Measurements from ENCODE around the gene NES.

Gene NES

DNA sequence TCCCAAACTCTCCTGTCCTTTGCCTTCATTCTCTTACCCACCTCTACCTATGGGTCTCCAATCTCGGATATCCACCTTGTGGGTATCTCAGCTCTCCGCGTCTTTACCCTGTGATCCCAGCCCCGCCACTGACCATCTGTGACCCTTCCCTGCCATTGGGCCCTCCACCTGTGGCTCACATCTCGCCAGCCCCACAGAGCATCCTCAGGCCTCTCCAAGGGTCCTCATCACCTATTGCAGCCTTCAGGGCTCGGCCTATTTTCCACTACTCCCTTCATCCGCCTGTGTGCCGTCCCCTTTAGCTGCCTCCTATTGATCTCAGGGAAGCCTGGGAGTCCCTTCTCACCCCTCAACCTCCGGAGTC is 24.2 kb downstream of the NES start:
- DNase-seq (ENCODE audit: low read depth, low spot score): no peak
- CTCF ChIA-PET: interaction anchor here (0.6 to 12.8 kb wide), 6 partner anchors 6 to 268 kb away, joined by 3 to 185 read pairs (median 12); partner anchors contain the start of gene NES
- POLR2A ChIA-PET: no interaction called here
- H3K4me3 ChIP-seq (ENCODE audit: low read depth, low read length): no peak overlapping the region
- TF ChIP-seq, protein P1, sequence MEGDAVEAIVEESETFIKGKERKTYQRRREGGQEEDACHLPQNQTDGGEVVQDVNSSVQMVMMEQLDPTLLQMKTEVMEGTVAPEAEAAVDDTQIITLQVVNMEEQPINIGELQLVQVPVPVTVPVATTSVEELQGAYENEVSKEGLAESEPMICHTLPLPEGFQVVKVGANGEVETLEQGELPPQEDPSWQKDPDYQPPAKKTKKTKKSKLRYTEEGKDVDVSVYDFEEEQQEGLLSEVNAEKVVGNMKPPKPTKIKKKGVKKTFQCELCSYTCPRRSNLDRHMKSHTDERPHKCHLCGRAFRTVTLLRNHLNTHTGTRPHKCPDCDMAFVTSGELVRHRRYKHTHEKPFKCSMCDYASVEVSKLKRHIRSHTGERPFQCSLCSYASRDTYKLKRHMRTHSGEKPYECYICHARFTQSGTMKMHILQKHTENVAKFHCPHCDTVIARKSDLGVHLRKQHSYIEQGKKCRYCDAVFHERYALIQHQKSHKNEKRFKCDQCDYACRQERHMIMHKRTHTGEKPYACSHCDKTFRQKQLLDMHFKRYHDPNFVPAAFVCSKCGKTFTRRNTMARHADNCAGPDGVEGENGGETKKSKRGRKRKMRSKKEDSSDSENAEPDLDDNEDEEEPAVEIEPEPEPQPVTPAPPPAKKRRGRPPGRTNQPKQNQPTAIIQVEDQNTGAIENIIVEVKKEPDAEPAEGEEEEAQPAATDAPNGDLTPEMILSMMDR (IDR thresholded peaks at IDR 0.05; ENCODE audit: insufficient read depth, low read length, missing control alignments): no peak

DNA sequence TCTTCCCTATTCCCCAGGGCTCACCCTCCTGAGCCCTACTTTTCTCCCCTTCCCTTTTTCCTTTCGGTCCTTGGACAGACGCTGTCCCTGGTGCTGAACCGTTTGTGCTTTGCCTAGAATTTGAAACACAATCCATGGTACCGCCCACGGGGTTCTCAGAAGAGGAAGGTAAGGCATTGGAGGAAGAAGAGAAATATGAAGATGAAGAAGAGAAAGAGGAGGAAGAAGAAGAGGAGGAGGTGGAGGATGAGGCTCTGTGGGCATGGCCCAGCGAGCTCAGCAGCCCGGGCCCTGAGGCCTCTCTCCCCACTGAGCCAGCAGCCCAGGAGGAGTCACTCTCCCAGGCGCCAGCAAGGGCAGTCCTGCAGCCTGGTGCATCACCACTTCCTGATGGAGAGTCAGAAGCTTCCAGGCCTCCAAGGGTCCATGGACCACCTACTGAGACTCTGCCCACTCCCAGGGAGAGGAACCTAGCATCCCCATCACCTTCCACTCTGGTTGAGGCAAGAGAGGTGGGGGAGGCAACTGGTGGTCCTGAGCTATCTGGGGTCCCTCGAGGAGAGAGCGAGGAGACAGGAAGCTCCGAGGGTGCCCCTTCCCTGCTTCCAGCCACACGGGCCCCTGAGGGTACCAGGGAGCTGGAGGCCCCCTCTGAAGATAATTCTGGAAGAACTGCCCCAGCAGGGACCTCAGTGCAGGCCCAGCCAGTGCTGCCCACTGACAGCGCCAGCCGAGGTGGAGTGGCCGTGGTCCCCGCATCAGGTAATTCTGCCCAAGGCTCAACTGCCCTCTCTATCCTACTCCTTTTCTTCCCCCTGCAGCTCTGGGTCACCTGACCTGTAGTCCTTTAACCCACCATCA is 24.8 kb downstream of the NES start:
- DNase-seq (ENCODE audit: low read depth, low spot score): no peak
- TF ChIP-seq, protein P1 (IDR thresholded peaks at IDR 0.05; ENCODE audit: insufficient read depth, low read length, missing control alignments): no peak
- H3K4me3 ChIP-seq (ENCODE audit: low read depth, low read length): no peak overlapping the region
- POLR2A ChIA-PET: no interaction called here
- CTCF ChIA-PET: interaction anchor here (0.6 to 12.8 kb wide), 9 partner anchors 6 to 267 kb away, joined by 3 to 185 read pairs (median 5); partner anchors contain the start of gene NES

DNA sequence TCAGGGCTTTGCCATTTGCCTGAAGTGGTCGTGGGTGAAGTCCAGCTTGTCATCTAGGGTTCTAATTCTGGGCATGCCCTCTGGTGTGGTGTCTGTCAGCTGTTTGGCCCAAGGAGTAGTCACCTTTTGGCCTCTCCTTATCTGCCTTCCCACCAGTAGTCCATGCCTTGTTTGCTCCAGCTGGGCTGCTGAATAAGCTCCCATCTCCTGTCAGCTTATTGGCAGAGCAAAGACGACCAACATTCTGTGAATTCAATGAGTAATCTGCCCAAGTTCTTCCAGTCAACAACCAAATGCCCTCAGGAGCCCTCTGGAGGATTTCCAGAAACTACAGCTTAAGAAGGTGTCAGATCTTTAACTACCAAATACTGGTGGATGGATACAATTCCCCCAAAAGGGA is 28.3 kb downstream of the NES start:
- no peak overlapping the region for H3K4me3 ChIP-seq (ENCODE audit: low read depth, low read length)
- ChIA-PET CTCF (interaction anchor here (0.8 to 12.8 kb wide), 10 partner anchors 10 to 266 kb away, joined by 3 to 185 read pairs (median 4); partner anchors contain the start of genes HAPLN2 and NES), POLR2A (interaction anchor here (0.8 kb wide), 1 partner anchor 28 kb away, joined by 3 read pairs; no protein-coding TSS in a partner anchor)
- TF ChIP-seq, protein P1 (IDR thresholded peaks at IDR 0.05; ENCODE audit: insufficient read depth, low read length, missing control alignments): no peak
- DNase-seq (ENCODE audit: low read depth, low spot score): no peak

DNA sequence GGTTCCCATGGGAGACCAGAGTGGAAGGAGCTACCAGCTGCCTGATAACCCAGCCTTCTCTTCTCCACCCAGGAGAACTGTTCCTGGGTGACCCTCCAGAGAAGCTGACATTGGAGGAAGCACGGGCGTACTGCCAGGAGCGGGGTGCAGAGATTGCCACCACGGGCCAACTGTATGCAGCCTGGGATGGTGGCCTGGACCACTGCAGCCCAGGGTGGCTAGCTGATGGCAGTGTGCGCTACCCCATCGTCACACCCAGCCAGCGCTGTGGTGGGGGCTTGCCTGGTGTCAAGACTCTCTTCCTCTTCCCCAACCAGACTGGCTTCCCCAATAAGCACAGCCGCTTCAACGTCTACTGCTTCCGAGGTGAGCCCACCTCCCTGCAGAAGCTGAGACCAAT is 28.7 kb downstream of the NES start:
- no peak overlapping the region for H3K4me3 ChIP-seq (ENCODE audit: low read depth, low read length)
- POLR2A ChIA-PET: no interaction called here
- TF ChIP-seq, protein P1 (IDR thresholded peaks at IDR 0.05; ENCODE audit: insufficient read depth, low read length, missing control alignments): no peak
- no peak for DNase-seq (ENCODE audit: low read depth, low spot score)
- CTCF ChIA-PET: interaction anchor here (0.8 to 12.8 kb wide), 9 partner anchors 10 to 265 kb away, joined by 3 to 185 read pairs (median 5); partner anchors contain the start of genes HAPLN2 and NES

DNA sequence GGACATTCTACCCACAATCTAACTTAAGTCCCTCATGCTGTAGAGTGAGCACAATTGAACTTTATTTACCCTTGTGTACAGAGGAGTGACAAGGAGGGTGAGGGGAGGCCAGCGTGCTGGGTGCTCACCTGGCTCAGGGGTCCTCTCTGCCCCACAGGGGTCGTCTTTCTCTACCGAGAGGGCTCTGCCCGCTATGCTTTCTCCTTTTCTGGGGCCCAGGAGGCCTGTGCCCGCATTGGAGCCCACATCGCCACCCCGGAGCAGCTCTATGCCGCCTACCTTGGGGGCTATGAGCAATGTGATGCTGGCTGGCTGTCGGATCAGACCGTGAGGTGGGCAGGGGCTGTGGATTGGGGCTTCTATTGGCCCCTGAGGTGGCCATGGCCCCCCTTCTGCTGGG is 29.9 kb downstream of the NES start:
- no peak for DNase-seq (ENCODE audit: low read depth, low spot score)
- TF ChIP-seq, protein P1 (IDR thresholded peaks at IDR 0.05; ENCODE audit: insufficient read depth, low read length, missing control alignments): no peak
- CTCF ChIA-PET: interaction anchor here (2.8 to 12.8 kb wide), 3 partner anchors 11 to 31 kb away, joined by 16 to 185 read pairs (median 93); partner anchors contain the start of gene NES
- H3K4me3 ChIP-seq (ENCODE audit: low read depth, low read length): no peak overlapping the region
- POLR2A ChIA-PET: no interaction called here

DNA sequence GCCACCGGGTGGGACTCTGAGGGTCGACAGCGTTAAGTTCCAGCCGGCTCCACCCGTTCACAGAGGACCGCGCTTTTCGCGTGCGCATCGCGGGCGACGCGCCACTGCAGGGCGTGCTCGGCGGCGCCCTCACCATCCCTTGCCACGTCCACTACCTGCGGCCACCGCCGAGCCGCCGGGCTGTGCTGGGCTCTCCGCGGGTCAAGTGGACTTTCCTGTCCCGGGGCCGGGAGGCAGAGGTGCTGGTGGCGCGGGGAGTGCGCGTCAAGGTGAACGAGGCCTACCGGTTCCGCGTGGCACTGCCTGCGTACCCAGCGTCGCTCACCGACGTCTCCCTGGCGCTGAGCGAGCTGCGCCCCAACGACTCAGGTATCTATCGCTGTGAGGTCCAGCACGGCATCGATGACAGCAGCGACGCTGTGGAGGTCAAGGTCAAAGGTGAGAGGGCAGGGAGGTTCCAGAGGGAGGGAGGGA is 30.4 kb downstream of the NES start:
- ChIA-PET CTCF (interaction anchor here (2.8 to 12.8 kb wide), 4 partner anchors 12 to 32 kb away, joined by 16 to 185 read pairs (median 118); partner anchors contain the start of gene NES), POLR2A (no interaction called here)
- no peak for DNase-seq (ENCODE audit: low read depth, low spot score)
- no peak overlapping the region for H3K4me3 ChIP-seq (ENCODE audit: low read depth, low read length)
- TF ChIP-seq, protein P1 (IDR thresholded peaks at IDR 0.05; ENCODE audit: insufficient read depth, low read length, missing control alignments): no peak
